ENCODE results near the gene PTPRN2. TPM values are rescaled to one million over a fixed set of nuclear protein-coding genes. Genes with fewer than 3 reads are reported as not detected.

Gene PTPRN2
- total and polyA plus RNA-seq, 2 donors (not counting 3 experiments of a cell fraction or from before 2014, with no cell fraction given): 0.62 to 0.88 TPM

GRCh38 chr7:157609932-157610640 lies 977.5 kb downstream of the PTPRN2 start:
- no peaks in the 10 kb centered on the region for H3K36me3 ChIP-seq (ENCODE audit: control insufficient read depth in 2 of 2, extremely low read depth in 1 of 2, insufficient read depth in 2 of 2, low read length in 2 of 2)
- BruUV-seq (replicated peaks): no TSS peak
- no peaks in the 10 kb centered on the region for H3K9me3 ChIP-seq (replicated peaks; ENCODE audit: control insufficient read depth, insufficient read depth, low read length)
- intact Hi-C loops (cut with micrococcal nuclease): no loop called here
- FAIRE-seq (no peak), DNase-seq (ENCODE audit: low read depth, low spot score) (no peak)
- H3K4me3 ChIP-seq (replicated peaks in 1 of 3; ENCODE audit: insufficient read depth in 1 of 3, low read depth in 1 of 3, low read length in 3 of 3): no peak overlapping the region
- no peak overlapping the region for H3K9ac ChIP-seq (replicated peaks; ENCODE audit: extremely low read depth, insufficient read depth, low read length)
- no peak overlapping the region for H3K4me2 ChIP-seq (ENCODE audit: insufficient read depth, low read length)
- CTCF ChIA-PET: no interaction called here
- no peak overlapping the region for H2AFZ ChIP-seq (ENCODE audit: low read depth, low read length)
- no peaks in the 10 kb centered on the region for H4K20me1 ChIP-seq (replicated peaks; ENCODE audit: control insufficient read depth, extremely low read depth, insufficient read depth, low read length)
- dilution Hi-C loops (cut with MboI; ENCODE audit: extremely low pct_ligation_motif_present, low sequenced_read_pairs): no loop called here
- H3K27ac ChIP-seq (ENCODE audit: insufficient read depth, low read depth, low read length): no peak overlapping the region
- TF ChIP-seq POLR2AphosphoS5 (IDR thresholded peaks at IDR 0.05; ENCODE audit: insufficient read depth, low read depth, low read length): no peak
- no peak for TF ChIP-seq EZH2 (IDR thresholded peaks at IDR 0.05; ENCODE audit: borderline replicate concordance, low read depth, low read length, severe bottlenecking)
- no peak for TF ChIP-seq GATA2 (IDR thresholded peaks at IDR 0.05; ENCODE audit: insufficient read depth, insufficient read length, low read depth, low read length)
- no peak for TF ChIP-seq POLR2A (IDR thresholded peaks at IDR 0.05; ENCODE audit: low read depth, low read length)
- no peak for TF ChIP-seq MAX (IDR thresholded peaks at IDR 0.05; ENCODE audit: insufficient read depth, insufficient read length)
- no peak for TF ChIP-seq FOS (IDR thresholded peaks at IDR 0.05; ENCODE audit: borderline replicate concordance, insufficient read depth, low read length)
- no peak for TF ChIP-seq JUN (IDR thresholded peaks at IDR 0.05; ENCODE audit: borderline replicate concordance, insufficient read depth, insufficient read length, low read depth)
- TF ChIP-seq MYC (IDR thresholded peaks at IDR 0.05; ENCODE audit: low read depth, low read length): no peak
- no peak for TF ChIP-seq CTCF (IDR thresholded peaks at IDR 0.05; ENCODE audit: extremely low read depth in 1 of 2, insufficient read depth in 1 of 2, low read depth in 1 of 2, low read length in 2 of 2)
- H3K79me2 ChIP-seq (ENCODE audit: control insufficient read depth, insufficient read depth, low read length): no peaks in the 10 kb centered on the region
- no peaks in the 10 kb centered on the region for H3K4me1 ChIP-seq (ENCODE audit: control insufficient read depth, extremely low read depth, insufficient read depth, low read length)
- POLR2A ChIA-PET: no interaction called here
- H3K27me3 ChIP-seq (ENCODE audit: control insufficient read depth in 2 of 2, insufficient read depth in 2 of 2, low read length in 2 of 2): peaks cover 0 to 4% of the 10 kb centered on the region in 2 experiments
- H3K9me1 ChIP-seq (replicated peaks; ENCODE audit: control insufficient read depth, extremely low read depth, insufficient read depth, low read length): no peaks in the 10 kb centered on the region

Measured in endothelial cell of umbilical vein (primary cell).